IMR-90 (cell line): ENCODE measurements around the gene ZC3H15. TPM values are rescaled to one million over a fixed set of nuclear protein-coding genes. Genes with fewer than 3 reads are reported as not detected.

Experiments used
- ATAC-seq: fragments of 200-7000 bp; cut with Tn5 transposase; 2 replicates; pipeline ENCODE4 v1.9.1; 2020; ENCODE audit warnings: low read depth, mild to moderate bottlenecking, moderate library complexity
- BruUV-seq: library from RNA; stranded (reverse); fragments of 400-500 nt; replicated peaks from 2 replicates; lab custom pipeline; 2021; lab: Mats Ljungman, UMichigan
- CTCF ChIA-PET: fragments of 300-600 bp; formaldehyde crosslinking; extraction: SDS; loops from one replicate; lab custom pipeline; 2021; ENCODE audit warnings: antibody characterized with exemption; lab: Yijun Ruan, JAX
- POLR2A ChIA-PET: fragments of 300-600 bp; sonication (Branson Sonifier 250); formaldehyde crosslinking; loops from one replicate; lab custom pipeline; 2022; ENCODE audit warnings: antibody characterized with exemption; ENCODE audit not compliant: unreplicated experiment; lab: Charles Lee
- DNase-seq: peaks from one replicate; pipeline ENCODE4 v3.0.0; 2013
- H2AFZ ChIP-seq: replicated peaks from 2 replicates; pipeline ENCODE3; 2013; ENCODE audit warnings: low read length, mild to moderate bottlenecking; ENCODE audit not compliant: poor library complexity
- H2AK5ac ChIP-seq: 2 replicates; pipeline ENCODE4 v1.6.1; 2013; ENCODE audit warnings: low read depth, low read length, inconsistent platforms
- H2AK9ac ChIP-seq: replicated peaks from 2 replicates; pipeline ENCODE3; 2013; ENCODE audit warnings: mild to moderate bottlenecking, low read depth, low read length, moderate library complexity; ENCODE audit not compliant: poor library complexity
- H2BK120ac ChIP-seq: 2 replicates; pipeline ENCODE4 v1.6.1; 2013; ENCODE audit warnings: low read depth, low read length, inconsistent platforms
- H2BK15ac ChIP-seq: 3 replicates; pipeline ENCODE4 v1.6.1; 2013; ENCODE audit warnings: low read depth, low read length, inconsistent platforms
- H2BK20ac ChIP-seq: 2 replicates; pipeline ENCODE4 v1.6.1; 2013; ENCODE audit warnings: low read depth, mild to moderate bottlenecking, inconsistent platforms, low read length, moderate library complexity
- H2BK5ac ChIP-seq: 2 replicates; pipeline ENCODE4 v1.6.1; 2013; ENCODE audit warnings: mild to moderate bottlenecking, low read depth, low read length, inconsistent platforms; ENCODE audit not compliant: poor library complexity, severe bottlenecking
- H3K14ac ChIP-seq: replicated peaks from 2 replicates; pipeline ENCODE4 v1.6.1; 2013; ENCODE audit warnings: low read depth, low read length, inconsistent platforms
- H3K18ac ChIP-seq: 2 replicates; pipeline ENCODE4 v1.6.1; 2013; ENCODE audit warnings: low read depth, low read length, control low read depth
- H3K23ac ChIP-seq: 2 replicates; pipeline ENCODE4 v1.6.1; 2013; ENCODE audit warnings: low read depth, low read length, inconsistent platforms
- H3K27ac ChIP-seq: 2 replicates; pipeline ENCODE4 v1.5.1; 2013; ENCODE audit warnings: mild to moderate bottlenecking, control low read depth, low read length; ENCODE audit not compliant: insufficient read depth
- H3K27me3 ChIP-seq: 2 replicates; pipeline ENCODE4 v1.6.1; 2013; ENCODE audit warnings: low read length; ENCODE audit not compliant: control insufficient read depth, insufficient read depth
- H3K36me3 ChIP-seq: 2 replicates; pipeline ENCODE4 v1.6.1; 2013; ENCODE audit warnings: low read length, mixed read lengths; ENCODE audit not compliant: control insufficient read depth, insufficient read depth
- H3K4ac ChIP-seq: 2 replicates; pipeline ENCODE4 v1.6.1; 2013; ENCODE audit warnings: low read depth, low read length, inconsistent platforms
- H3K4me1 ChIP-seq: 2 replicates; pipeline ENCODE4 v1.6.1; 2013; ENCODE audit warnings: low read length, mixed read lengths; ENCODE audit not compliant: control insufficient read depth, insufficient read depth
- H3K4me2 ChIP-seq: 2 replicates; pipeline ENCODE4 v1.6.1; 2013; ENCODE audit warnings: low read depth, mild to moderate bottlenecking, control low read depth, low read length, moderate library complexity
- H3K4me3 ChIP-seq: 2 replicates; pipeline ENCODE4 v1.5.1; 2013; ENCODE audit warnings: low read depth, mild to moderate bottlenecking, control low read depth, low read length, moderate library complexity; ENCODE audit not compliant: insufficient read depth
- H3K56ac ChIP-seq: 2 replicates; pipeline ENCODE4 v1.6.1; 2013; ENCODE audit warnings: low read length, inconsistent platforms; ENCODE audit not compliant: insufficient read depth; ENCODE audit errors: extremely low read depth
- H3K79me1 ChIP-seq, 2 experiments: 2 replicates each; pipeline ENCODE4 v1.6.1; 2013; ENCODE audit warnings: low read length in 2 of 2, inconsistent platforms in 1 of 2, low read depth in 1 of 2
- H3K9ac ChIP-seq: 2 replicates; pipeline ENCODE4 v1.6.1; 2013; ENCODE audit warnings: low read depth, low read length, control low read depth
- H3K9me1 ChIP-seq: 2 replicates; pipeline ENCODE4 v1.6.1; 2013; ENCODE audit warnings: low read length, inconsistent platforms; ENCODE audit not compliant: insufficient read depth
- H3K9me3 ChIP-seq: 2 replicates; pipeline ENCODE4 v1.6.1; 2013; ENCODE audit warnings: low read length; ENCODE audit not compliant: control insufficient read depth, insufficient read depth
- H4K20me1 ChIP-seq: 2 replicates; pipeline ENCODE4 v1.6.1; 2013; ENCODE audit warnings: low read length, inconsistent platforms; ENCODE audit not compliant: insufficient read depth
- H4K5ac ChIP-seq: 2 replicates; pipeline ENCODE4 v1.6.1; 2013; ENCODE audit warnings: mild to moderate bottlenecking, low read depth, low read length, control low read depth
- H4K8ac ChIP-seq, 2 experiments: 2 replicates each; pipeline ENCODE4 v1.6.1; 2013; ENCODE audit warnings: low read depth in 2 of 2, low read length in 2 of 2, control low read depth in 1 of 2, inconsistent platforms in 1 of 2
- H4K91ac ChIP-seq: 2 replicates; pipeline ENCODE4 v1.6.1; 2013; ENCODE audit warnings: low read depth, low read length, inconsistent platforms; ENCODE audit not compliant: insufficient read depth
- CHD1 ChIP-seq: IDR thresholded peaks from 2 replicates; pipeline ENCODE4 v1.6.1; 2012; ENCODE audit warnings: low read depth, low read length, improper control_type of control experiment
- FOS ChIP-seq: fragments of 150-350 bp; IDR thresholded peaks from 2 replicates; pipeline ENCODE4 v1.6.1; 2016; ENCODE audit warnings: low read depth, low read length
- MAFK ChIP-seq: IDR thresholded peaks from 2 replicates; pipeline ENCODE4 v1.6.1; 2012; ENCODE audit warnings: low read depth, low read length, improper control_type of control experiment
- NFE2L2 ChIP-seq: fragments of 150-350 bp; IDR thresholded peaks from 2 replicates; pipeline ENCODE4 v1.6.1; 2016; ENCODE audit warnings: low read depth, mild to moderate bottlenecking, low read length
- RFX5 ChIP-seq: IDR thresholded peaks from 2 replicates; pipeline ENCODE4 v1.8.0; 2012; ENCODE audit warnings: low read depth, mild to moderate bottlenecking, low read length, moderate library complexity
- WGBS, 2 experiments: methylation state at CpG; one replicate each; pipeline versions ENCODE4 v1.1.5 to v1.1.7; 2013; ENCODE audit warnings: missing lambda C conversion rate in 2 of 2; ENCODE audit not compliant: insufficient read length in 1 of 2; ENCODE audit errors: extremely low coverage in 2 of 2; 5-methylcytosine and 5-hydroxymethylcytosine counted together
- dilution Hi-C: fragments of 300-500 bp; cut with HindIII; formaldehyde crosslinking; loops from one replicate; pipeline ENCODE4 v1.14.3; 2018; ENCODE audit warnings: low sequenced_read_pairs; ENCODE audit not compliant: unreplicated experiment
- in situ Hi-C: fragments of 300-500 bp; cut with MboI; formaldehyde crosslinking; loops from 3 replicates; pipeline ENCODE4 v1.14.3; 2019; ENCODE audit warnings: low sequenced_read_pairs, inconsistent platforms, mixed read lengths
- intact Hi-C: fragments of 100-400 bp; cut with micrococcal nuclease; formaldehyde crosslinking; loops from 2 replicates; pipeline ENCODE4 v1.10.0; 2022
- polyA plus RNA-seq, 3 experiments: library from polyadenylated mRNA; depleted of rRNA; stranded (reverse); fragments of >200 nt; gene quantifications; 2 replicates each; pipeline ENCODE4 v1.2.3, GENCODE V29; 2012; ENCODE audit warnings: low replicate concordance in 1 of 3
- total RNA-seq: library from RNA; depleted of rRNA; stranded (reverse); fragments of >200 nt; gene quantifications from 2 replicates; pipeline ENCODE4 v1.2.3, GENCODE V29; 2012
- TF ChIP-seq, protein P1 (sequence below): conservative IDR thresholded peaks from 2 replicates; pipeline ENCODE4 v1.5.1; 2012; ENCODE audit warnings: mild to moderate bottlenecking, low read depth, low read length, improper control_type of control experiment

The ZC3H15 gene
- total and polyA plus RNA-seq, 2 of the 4 experiments (the other 2 are of a cell fraction), result 22.9 to 47.4 TPM

DNA sequence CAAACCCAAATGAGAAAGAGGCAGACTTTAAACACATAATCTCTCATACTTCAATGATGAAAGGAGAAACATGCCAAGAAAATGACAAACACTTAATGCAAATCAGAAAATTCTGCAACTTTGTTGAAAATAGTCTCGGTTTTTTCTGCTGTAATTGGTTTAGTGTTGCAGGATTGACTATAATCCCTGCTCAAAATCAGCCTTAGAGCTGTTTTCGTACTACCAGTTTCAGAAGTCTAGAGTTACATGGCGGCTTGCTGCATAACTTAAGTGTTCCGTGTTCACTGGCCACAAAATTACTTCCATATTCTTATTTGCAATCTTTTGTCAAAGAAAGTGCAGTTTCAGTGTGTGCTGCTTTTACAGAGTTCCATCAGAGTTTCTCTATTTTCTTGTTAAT is 54.9 kb downstream of the ZC3H15 start:
- in situ Hi-C loops (no loop called here), dilution Hi-C loops (no loop called here), intact Hi-C loops (no loop called here)
- Histone ChIP-seq H3K4me1 (peaks cover 11% of the 10 kb centered on the region), H3K4me3 (no peak overlapping the region), H3K27ac (no peak overlapping the region; the same call in 1 of the 2 replicates), H2AK5ac (no peak overlapping the region), H4K20me1 (no peaks in the 10 kb centered on the region), H3K9me1 (peaks cover 3% of the 10 kb centered on the region; the same call in 1 of the 2 replicates), H3K79me1 (no peaks in the 10 kb centered on the region), H3K23ac (no peak overlapping the region), H3K36me3 (no peaks in the 10 kb centered on the region), H3K56ac (no peak overlapping the region), H3K4me2 (peak overlapping the region; percentile 34), H3K9me3 (no peaks in the 10 kb centered on the region), H2BK20ac (no peak overlapping the region), H3K14ac (no peak overlapping the region), H2BK15ac (no peak overlapping the region), H3K4ac (no peak overlapping the region), H2BK120ac (no peak overlapping the region), H3K18ac (no peak overlapping the region; the same call in 1 of the 2 replicates), H3K27me3 (no peaks in the 10 kb centered on the region), H2AK9ac (no peak overlapping the region), H4K91ac (no peak overlapping the region), H4K8ac (no peak overlapping the region), H4K5ac (no peak overlapping the region; the same call in 1 of the 2 replicates), H2BK5ac (no peak overlapping the region), H2AFZ (no peak overlapping the region), H3K9ac (no peak overlapping the region)
- no TSS peak for BruUV-seq
- DNase-seq (peak; percentile 49), ATAC-seq (no peak)
- CTCF ChIA-PET, result interaction anchor here (0.8 kb wide), 1 partner anchor 11 kb away, joined by 3 read pairs; no protein-coding TSS in a partner anchor
- no CpG with 5 or more reads among the region's 4 CpGs for WGBS, 2 experiments
- TF ChIP-seq MAFK, result no peak
- TF ChIP-seq FOS, result no peak
- TF ChIP-seq, protein P1, sequence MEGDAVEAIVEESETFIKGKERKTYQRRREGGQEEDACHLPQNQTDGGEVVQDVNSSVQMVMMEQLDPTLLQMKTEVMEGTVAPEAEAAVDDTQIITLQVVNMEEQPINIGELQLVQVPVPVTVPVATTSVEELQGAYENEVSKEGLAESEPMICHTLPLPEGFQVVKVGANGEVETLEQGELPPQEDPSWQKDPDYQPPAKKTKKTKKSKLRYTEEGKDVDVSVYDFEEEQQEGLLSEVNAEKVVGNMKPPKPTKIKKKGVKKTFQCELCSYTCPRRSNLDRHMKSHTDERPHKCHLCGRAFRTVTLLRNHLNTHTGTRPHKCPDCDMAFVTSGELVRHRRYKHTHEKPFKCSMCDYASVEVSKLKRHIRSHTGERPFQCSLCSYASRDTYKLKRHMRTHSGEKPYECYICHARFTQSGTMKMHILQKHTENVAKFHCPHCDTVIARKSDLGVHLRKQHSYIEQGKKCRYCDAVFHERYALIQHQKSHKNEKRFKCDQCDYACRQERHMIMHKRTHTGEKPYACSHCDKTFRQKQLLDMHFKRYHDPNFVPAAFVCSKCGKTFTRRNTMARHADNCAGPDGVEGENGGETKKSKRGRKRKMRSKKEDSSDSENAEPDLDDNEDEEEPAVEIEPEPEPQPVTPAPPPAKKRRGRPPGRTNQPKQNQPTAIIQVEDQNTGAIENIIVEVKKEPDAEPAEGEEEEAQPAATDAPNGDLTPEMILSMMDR, result no peak
- no peak for TF ChIP-seq CHD1
- no peak for TF ChIP-seq NFE2L2
- TF ChIP-seq RFX5, result no peak
- POLR2A ChIA-PET, result no interaction called here
